IMR-90 (cell line): ENCODE results near the gene ACAD10. TPM values are rescaled to one million over a fixed set of nuclear protein-coding genes. Genes with fewer than 3 reads are reported as not detected.
"Not testable (repeated sequence)": the region's sequence is repeated elsewhere in the genome, so short reads cannot be mapped to it uniquely, and the experiment has no call there.

Experiments
- ATAC-seq: fragments of 200-7000 bp; cut with Tn5 transposase; 2 replicates; pipeline ENCODE4 v1.9.1; 2020; ENCODE audit warnings: low read depth, mild to moderate bottlenecking, moderate library complexity
- BruUV-seq: library from RNA; stranded (reverse); fragments of 400-500 nt; replicated peaks from 2 replicates; lab custom pipeline; 2021; lab: Mats Ljungman, UMichigan
- CTCF ChIA-PET: fragments of 300-600 bp; formaldehyde crosslinking; extraction: SDS; loops from one replicate; lab custom pipeline; 2021; ENCODE audit warnings: antibody characterized with exemption; lab: Yijun Ruan, JAX
- POLR2A ChIA-PET: fragments of 300-600 bp; sonication (Branson Sonifier 250); formaldehyde crosslinking; loops from one replicate; lab custom pipeline; 2022; ENCODE audit warnings: antibody characterized with exemption; ENCODE audit not compliant: unreplicated experiment; lab: Charles Lee
- DNase-seq: peaks from one replicate; pipeline ENCODE4 v3.0.0; 2013
- H2AFZ ChIP-seq: replicated peaks from 2 replicates; pipeline ENCODE3; 2013; ENCODE audit warnings: low read length, mild to moderate bottlenecking; ENCODE audit not compliant: poor library complexity
- H2AK5ac ChIP-seq: 2 replicates; pipeline ENCODE4 v1.6.1; 2013; ENCODE audit warnings: low read depth, low read length, inconsistent platforms
- H2AK9ac ChIP-seq: replicated peaks from 2 replicates; pipeline ENCODE3; 2013; ENCODE audit warnings: mild to moderate bottlenecking, low read depth, low read length, moderate library complexity; ENCODE audit not compliant: poor library complexity
- H2BK120ac ChIP-seq: 2 replicates; pipeline ENCODE4 v1.6.1; 2013; ENCODE audit warnings: low read depth, low read length, inconsistent platforms
- H2BK15ac ChIP-seq: 3 replicates; pipeline ENCODE4 v1.6.1; 2013; ENCODE audit warnings: low read depth, low read length, inconsistent platforms
- H2BK20ac ChIP-seq: 2 replicates; pipeline ENCODE4 v1.6.1; 2013; ENCODE audit warnings: low read depth, mild to moderate bottlenecking, inconsistent platforms, low read length, moderate library complexity
- H2BK5ac ChIP-seq: 2 replicates; pipeline ENCODE4 v1.6.1; 2013; ENCODE audit warnings: mild to moderate bottlenecking, low read depth, low read length, inconsistent platforms; ENCODE audit not compliant: poor library complexity, severe bottlenecking
- H3K14ac ChIP-seq: replicated peaks from 2 replicates; pipeline ENCODE4 v1.6.1; 2013; ENCODE audit warnings: low read depth, low read length, inconsistent platforms
- H3K18ac ChIP-seq: 2 replicates; pipeline ENCODE4 v1.6.1; 2013; ENCODE audit warnings: low read depth, low read length, control low read depth
- H3K23ac ChIP-seq: 2 replicates; pipeline ENCODE4 v1.6.1; 2013; ENCODE audit warnings: low read depth, low read length, inconsistent platforms
- H3K27ac ChIP-seq: 2 replicates; pipeline ENCODE4 v1.5.1; 2013; ENCODE audit warnings: mild to moderate bottlenecking, control low read depth, low read length; ENCODE audit not compliant: insufficient read depth
- H3K27me3 ChIP-seq: 2 replicates; pipeline ENCODE4 v1.6.1; 2013; ENCODE audit warnings: low read length; ENCODE audit not compliant: control insufficient read depth, insufficient read depth
- H3K36me3 ChIP-seq: 2 replicates; pipeline ENCODE4 v1.6.1; 2013; ENCODE audit warnings: low read length, mixed read lengths; ENCODE audit not compliant: control insufficient read depth, insufficient read depth
- H3K4ac ChIP-seq: 2 replicates; pipeline ENCODE4 v1.6.1; 2013; ENCODE audit warnings: low read depth, low read length, inconsistent platforms
- H3K4me1 ChIP-seq: 2 replicates; pipeline ENCODE4 v1.6.1; 2013; ENCODE audit warnings: low read length, mixed read lengths; ENCODE audit not compliant: control insufficient read depth, insufficient read depth
- H3K4me2 ChIP-seq: 2 replicates; pipeline ENCODE4 v1.6.1; 2013; ENCODE audit warnings: low read depth, mild to moderate bottlenecking, control low read depth, low read length, moderate library complexity
- H3K4me3 ChIP-seq: 2 replicates; pipeline ENCODE4 v1.5.1; 2013; ENCODE audit warnings: low read depth, mild to moderate bottlenecking, control low read depth, low read length, moderate library complexity; ENCODE audit not compliant: insufficient read depth
- H3K56ac ChIP-seq: 2 replicates; pipeline ENCODE4 v1.6.1; 2013; ENCODE audit warnings: low read length, inconsistent platforms; ENCODE audit not compliant: insufficient read depth; ENCODE audit errors: extremely low read depth
- H3K79me1 ChIP-seq, 2 experiments: 2 replicates each; pipeline ENCODE4 v1.6.1; 2013; ENCODE audit warnings: low read length in 2 of 2, inconsistent platforms in 1 of 2, low read depth in 1 of 2
- H3K9ac ChIP-seq: 2 replicates; pipeline ENCODE4 v1.6.1; 2013; ENCODE audit warnings: low read depth, low read length, control low read depth
- H3K9me1 ChIP-seq: 2 replicates; pipeline ENCODE4 v1.6.1; 2013; ENCODE audit warnings: low read length, inconsistent platforms; ENCODE audit not compliant: insufficient read depth
- H3K9me3 ChIP-seq: 2 replicates; pipeline ENCODE4 v1.6.1; 2013; ENCODE audit warnings: low read length; ENCODE audit not compliant: control insufficient read depth, insufficient read depth
- H4K20me1 ChIP-seq: 2 replicates; pipeline ENCODE4 v1.6.1; 2013; ENCODE audit warnings: low read length, inconsistent platforms; ENCODE audit not compliant: insufficient read depth
- H4K5ac ChIP-seq: 2 replicates; pipeline ENCODE4 v1.6.1; 2013; ENCODE audit warnings: mild to moderate bottlenecking, low read depth, low read length, control low read depth
- H4K8ac ChIP-seq, 2 experiments: 2 replicates each; pipeline ENCODE4 v1.6.1; 2013; ENCODE audit warnings: low read depth in 2 of 2, low read length in 2 of 2, control low read depth in 1 of 2, inconsistent platforms in 1 of 2
- H4K91ac ChIP-seq: 2 replicates; pipeline ENCODE4 v1.6.1; 2013; ENCODE audit warnings: low read depth, low read length, inconsistent platforms; ENCODE audit not compliant: insufficient read depth
- BHLHE40 ChIP-seq: fragments of 150-350 bp; IDR thresholded peaks from 2 replicates; pipeline ENCODE4 v1.6.1; 2016; ENCODE audit warnings: mild to moderate bottlenecking, low read depth, low read length
- WGBS, 2 experiments: methylation state at CpG; one replicate each; pipeline versions ENCODE4 v1.1.5 to v1.1.7; 2013; ENCODE audit warnings: missing lambda C conversion rate in 2 of 2; ENCODE audit not compliant: insufficient read length in 1 of 2; ENCODE audit errors: extremely low coverage in 2 of 2; 5-methylcytosine and 5-hydroxymethylcytosine counted together
- dilution Hi-C: fragments of 300-500 bp; cut with HindIII; formaldehyde crosslinking; loops from one replicate; pipeline ENCODE4 v1.14.3; 2018; ENCODE audit warnings: low sequenced_read_pairs; ENCODE audit not compliant: unreplicated experiment
- in situ Hi-C: fragments of 300-500 bp; cut with MboI; formaldehyde crosslinking; loops from 3 replicates; pipeline ENCODE4 v1.14.3; 2019; ENCODE audit warnings: low sequenced_read_pairs, inconsistent platforms, mixed read lengths
- intact Hi-C: fragments of 100-400 bp; cut with micrococcal nuclease; formaldehyde crosslinking; loops from 2 replicates; pipeline ENCODE4 v1.10.0; 2022
- polyA plus RNA-seq, 3 experiments: library from polyadenylated mRNA; depleted of rRNA; stranded (reverse); fragments of >200 nt; gene quantifications; 2 replicates each; pipeline ENCODE4 v1.2.3, GENCODE V29; 2012; ENCODE audit warnings: low replicate concordance in 1 of 3
- total RNA-seq: library from RNA; depleted of rRNA; stranded (reverse); fragments of >200 nt; gene quantifications from 2 replicates; pipeline ENCODE4 v1.2.3, GENCODE V29; 2012

Gene ACAD10
- total and polyA plus RNA-seq, 2 of the 4 experiments (the other 2 are of a cell fraction) = 12.4 to 21.0 TPM

DNA sequence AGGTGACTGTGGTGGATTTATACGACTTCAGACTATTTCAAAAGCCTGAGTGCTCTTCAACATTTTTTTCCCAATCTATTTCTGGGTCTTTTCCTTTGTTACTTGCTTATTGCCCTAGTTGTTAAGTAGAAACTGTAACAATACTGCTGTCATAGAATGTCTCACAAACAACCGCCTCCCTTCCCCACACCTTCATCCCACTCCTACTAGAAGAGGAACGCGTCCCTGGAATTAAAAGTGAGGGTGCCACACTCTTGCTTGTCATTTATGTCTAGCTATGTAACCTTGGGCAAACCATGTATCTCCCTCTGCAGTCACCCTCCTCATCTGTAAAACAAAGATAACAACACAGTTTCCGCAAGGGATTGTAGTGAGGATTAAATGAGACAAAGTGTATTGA, 8.7 kb upstream of the ACAD10 start:
- H4K91ac ChIP-seq = no peak overlapping the region
- no peaks in the 10 kb centered on the region for H3K9me3 ChIP-seq
- no peak for TF ChIP-seq BHLHE40
- no TSS peak for BruUV-seq
- DNase-seq (no peak), ATAC-seq (no peak)
- intact Hi-C loops = loop anchor here (10.0 kb wide), 1 partner anchor 122 kb away; no protein-coding TSS in a partner anchor
- H3K18ac ChIP-seq = no peak overlapping the region
- H4K8ac ChIP-seq = no peak overlapping the region
- no peak overlapping the region for H3K27ac ChIP-seq
- H3K36me3 ChIP-seq = peaks cover 51% of the 10 kb centered on the region
- H3K56ac ChIP-seq = no peak overlapping the region
- no CpG with 5 or more reads among the region's 5 CpGs for WGBS, 2 experiments
- in situ Hi-C loops = no loop called here
- no peaks in the 10 kb centered on the region for H3K9me1 ChIP-seq
- H3K4me3 ChIP-seq = no peak overlapping the region
- no peak overlapping the region for H2AFZ ChIP-seq
- ChIA-PET POLR2A (no interaction called here), CTCF (no interaction called here)
- H2BK15ac ChIP-seq = no peak overlapping the region
- H4K5ac ChIP-seq = no peak overlapping the region
- H3K4ac ChIP-seq = no peak overlapping the region
- H3K27me3 ChIP-seq = no peaks in the 10 kb centered on the region
- H3K23ac ChIP-seq = no peak overlapping the region
- no peak overlapping the region for H2AK5ac ChIP-seq
- dilution Hi-C loops = no loop called here
- H3K4me2 ChIP-seq = no peak overlapping the region
- no peak overlapping the region for H3K14ac ChIP-seq
- H3K79me1 ChIP-seq = peaks cover 9 to 24% of the 10 kb centered on the region in 2 experiments; a peak in 3 of 4 replicates
- H3K9ac ChIP-seq = no peak overlapping the region
- H2BK5ac ChIP-seq = no peak overlapping the region
- H2AK9ac ChIP-seq = no peak overlapping the region
- H2BK20ac ChIP-seq = no peak overlapping the region
- no peak overlapping the region for H2BK120ac ChIP-seq
- 0 out of 2 replicates have a peak, but pooled peaks cover 4% of the 10 kb centered on the region for H4K20me1 ChIP-seq
- H3K4me1 ChIP-seq = no peaks in the 10 kb centered on the region

DNA sequence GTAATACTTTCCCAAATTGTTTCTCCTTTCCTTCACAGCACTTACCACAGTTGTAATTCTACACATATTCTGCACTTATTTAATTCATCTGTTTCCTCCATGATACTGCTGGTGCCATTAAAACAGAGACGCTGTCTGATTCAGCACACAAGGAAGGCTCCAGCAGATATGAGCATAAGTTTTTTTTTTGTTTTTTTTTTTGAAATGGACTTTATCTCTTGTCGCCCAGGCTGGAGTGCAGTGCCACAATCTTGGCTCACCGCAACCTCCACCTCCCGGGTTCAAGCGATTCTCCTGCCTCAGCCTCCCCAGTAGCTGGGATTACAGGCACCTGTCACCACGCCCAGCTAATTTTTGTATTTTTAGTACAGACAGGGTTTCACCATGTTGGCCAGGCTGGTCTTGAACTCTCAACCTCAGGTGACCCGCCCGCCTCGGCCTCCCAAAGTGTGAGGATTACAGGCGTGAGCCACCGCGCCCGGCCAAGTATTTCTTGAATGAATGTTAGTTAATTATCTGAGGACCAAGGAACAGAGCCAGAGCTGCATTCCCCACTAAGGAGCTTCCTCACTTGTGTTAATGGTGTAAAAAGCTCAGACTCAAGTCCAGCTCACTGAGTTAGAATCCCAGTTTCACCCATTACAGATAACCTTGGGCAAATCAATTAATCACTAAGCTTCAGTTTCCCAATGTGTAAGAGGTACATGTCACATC, 1.2 kb upstream of the ACAD10 start:
- peak overlapping the region; percentile 82; the same call in 1 of the 2 replicates for H3K23ac ChIP-seq
- POLR2A ChIA-PET, H3K9me1 ChIP-seq, H3K27ac ChIP-seq, H4K20me1 ChIP-seq, H3K18ac ChIP-seq, H4K5ac ChIP-seq, H3K14ac ChIP-seq, H2AK9ac ChIP-seq, H4K91ac ChIP-seq, H2BK5ac ChIP-seq, ATAC-seq, H3K27me3 ChIP-seq, H2AK5ac ChIP-seq, H2BK15ac ChIP-seq, in situ Hi-C loops, H2BK20ac ChIP-seq, BruUV-seq, CTCF ChIA-PET, H2AFZ ChIP-seq, H3K9me3 ChIP-seq, dilution Hi-C loops, DNase-seq, H2BK120ac ChIP-seq, H3K4me1 ChIP-seq: not testable (repeated sequence)
- intact Hi-C loops = loop anchor here (5.0 kb wide), 1 partner anchor 128 kb away; no protein-coding TSS in a partner anchor
- H3K9ac ChIP-seq = peak overlapping the region; percentile 87; the same call in 1 of the 2 replicates
- WGBS, 2 experiments = 80% methylated on average over 1 of the region's 13 CpGs; no CpG with 5 or more reads in 1 of the 2 experiments
- peak overlapping the region; percentile 56 to 78; a peak in 3 of 4 replicates for H4K8ac ChIP-seq
- H3K36me3 ChIP-seq = peaks cover 20% of the 10 kb centered on the region
- peak overlapping the region; percentile 80; the same call in 1 of the 2 replicates for H3K4ac ChIP-seq
- peaks cover 22 to 46% of the 10 kb centered on the region in 2 experiments for H3K79me1 ChIP-seq
- H3K56ac ChIP-seq = 0 out of 2 replicates have a peak overlapping the region, but pooled peaks have one; percentile 20
- H3K4me3 ChIP-seq = peak overlapping the region; percentile 97
- peak overlapping the region; percentile 95 for H3K4me2 ChIP-seq
